GM18868 (cell line): ENCODE results near the gene HINT3.
A peak's percentile ranks its signal among the peaks of the same experiment; 100 is the strongest.
"Not testable (repeated sequence)": the region's sequence is repeated elsewhere in the genome, so short reads cannot be mapped to it uniquely, and the experiment has no call there.

Experiments used
- ATAC-seq: cut with Tn5 transposase; IDR thresholded peaks from one replicate; pipeline ENCODE4 v1.9.1; 2021; ENCODE audit warnings: mild to moderate bottlenecking, moderate library complexity; ENCODE audit not compliant: unreplicated experiment

HINT3 gene

GRCh38 chr6:125994670-125995488 is 38.3 kb downstream of the HINT3 start:
- ATAC-seq, result no peak

- ATAC-seq, result peak; percentile 97
Observed at GRCh38 chr6:125995972-125996580, 39.5 kb downstream of the HINT3 start.

DNA sequence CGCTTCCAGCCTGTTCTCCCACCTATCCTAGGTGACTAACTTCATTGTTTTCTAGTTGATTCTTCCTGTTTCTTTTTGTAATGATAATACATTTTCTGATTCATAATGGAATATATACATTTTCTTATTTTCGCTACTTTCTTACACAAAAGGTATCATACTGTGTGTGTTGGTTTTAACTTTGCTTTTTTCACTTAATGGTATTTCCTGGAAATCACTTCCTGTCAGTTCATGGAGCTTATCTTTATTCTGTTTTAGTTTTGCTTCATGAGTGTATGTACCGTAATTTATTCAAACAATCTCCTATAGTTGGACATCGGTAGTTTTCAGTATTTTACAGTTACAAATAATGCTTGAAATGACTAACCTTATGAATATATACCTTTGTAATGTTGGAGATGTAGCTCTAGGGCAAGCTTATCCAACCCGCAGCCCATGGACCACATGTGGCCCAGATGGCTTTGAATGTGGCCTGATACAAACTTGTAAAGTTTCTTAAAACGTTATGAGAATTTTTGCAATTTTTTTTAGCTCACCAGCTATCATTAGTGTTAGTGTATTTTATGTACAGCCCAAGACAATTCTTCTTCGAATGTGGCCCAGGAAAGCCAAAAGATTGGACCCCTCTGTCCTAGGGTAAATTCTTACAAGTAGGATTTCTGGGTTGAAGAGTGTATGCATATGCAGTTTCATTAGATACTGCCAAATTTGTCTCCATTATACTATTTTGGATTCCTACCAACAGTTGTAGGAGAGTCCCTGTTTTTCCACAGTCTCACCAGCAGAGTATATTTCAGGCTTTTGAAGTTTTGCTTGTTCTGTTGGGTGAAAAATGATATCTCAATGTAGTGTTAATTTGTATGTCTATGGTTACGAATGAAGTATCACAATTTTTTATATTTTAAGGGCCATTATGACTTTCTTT is 46.4 kb downstream of the HINT3 start:
- ATAC-seq, result no peak

- ATAC-seq, result no peak
Observed at GRCh38 chr6:126007800-126008199, 51.2 kb downstream of the HINT3 start.

DNA sequence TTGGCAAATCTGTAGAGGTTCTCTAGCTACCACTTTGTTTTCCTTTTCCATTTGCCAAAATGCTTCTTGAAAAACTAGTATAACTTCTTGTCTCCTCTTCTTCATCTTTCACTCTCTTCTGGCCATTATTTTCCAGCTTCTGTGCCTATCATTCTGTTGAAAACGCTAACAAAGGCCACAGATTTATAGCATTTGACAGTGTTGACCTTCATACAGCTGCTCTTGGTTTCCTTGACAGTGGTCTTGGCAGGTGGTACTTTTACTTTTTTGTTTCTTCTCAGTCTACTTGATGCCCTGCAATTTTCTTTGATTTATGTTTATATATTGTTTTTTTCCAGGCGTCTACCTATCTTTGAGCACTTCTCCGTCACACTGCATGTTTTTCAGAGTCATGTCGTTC is 53.5 kb downstream of the HINT3 start:
- ATAC-seq, result no peak

- ATAC-seq, result no peak
Observed at GRCh38 chr6:126015863-126016262, 59.3 kb downstream of the HINT3 start.

DNA sequence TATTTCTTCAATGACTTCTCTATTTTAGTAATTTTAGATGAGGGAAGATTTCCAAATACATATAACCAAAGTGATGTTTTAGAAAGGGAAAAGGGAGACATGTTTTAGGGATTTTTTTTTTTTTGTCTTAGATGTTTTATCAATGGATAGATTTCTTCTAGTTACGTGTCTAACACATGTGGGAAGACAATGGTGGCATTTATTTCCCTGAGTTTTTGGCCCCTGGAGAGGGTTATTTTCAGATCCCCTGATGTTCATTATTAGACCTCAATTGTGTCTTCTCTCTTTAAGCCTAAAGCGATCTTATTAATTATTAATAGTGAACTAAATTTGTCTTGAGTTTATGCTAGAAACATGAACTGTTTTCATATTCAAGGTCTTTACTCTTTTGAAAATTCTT is 60.0 kb downstream of the HINT3 start:
- no peak for ATAC-seq

DNA sequence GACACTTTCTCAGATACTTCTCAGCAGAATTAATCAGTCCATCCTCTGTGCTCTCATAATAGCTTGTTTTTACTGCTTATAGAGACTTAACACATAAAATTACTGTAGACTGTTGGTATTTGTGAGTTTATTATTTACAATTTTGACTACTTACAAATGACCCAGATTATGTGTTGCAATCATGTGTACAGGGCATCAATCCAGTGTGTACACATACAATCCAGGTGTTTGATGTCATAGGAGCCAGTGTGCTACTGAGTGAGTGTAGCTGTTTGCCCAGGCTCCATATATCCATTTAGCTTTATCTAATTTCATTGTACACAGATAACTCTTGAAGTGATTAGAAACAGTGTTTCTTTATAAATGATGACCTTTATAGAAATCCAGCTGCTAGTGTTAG is 61.1 kb downstream of the HINT3 start:
- ATAC-seq, result no peak

DNA sequence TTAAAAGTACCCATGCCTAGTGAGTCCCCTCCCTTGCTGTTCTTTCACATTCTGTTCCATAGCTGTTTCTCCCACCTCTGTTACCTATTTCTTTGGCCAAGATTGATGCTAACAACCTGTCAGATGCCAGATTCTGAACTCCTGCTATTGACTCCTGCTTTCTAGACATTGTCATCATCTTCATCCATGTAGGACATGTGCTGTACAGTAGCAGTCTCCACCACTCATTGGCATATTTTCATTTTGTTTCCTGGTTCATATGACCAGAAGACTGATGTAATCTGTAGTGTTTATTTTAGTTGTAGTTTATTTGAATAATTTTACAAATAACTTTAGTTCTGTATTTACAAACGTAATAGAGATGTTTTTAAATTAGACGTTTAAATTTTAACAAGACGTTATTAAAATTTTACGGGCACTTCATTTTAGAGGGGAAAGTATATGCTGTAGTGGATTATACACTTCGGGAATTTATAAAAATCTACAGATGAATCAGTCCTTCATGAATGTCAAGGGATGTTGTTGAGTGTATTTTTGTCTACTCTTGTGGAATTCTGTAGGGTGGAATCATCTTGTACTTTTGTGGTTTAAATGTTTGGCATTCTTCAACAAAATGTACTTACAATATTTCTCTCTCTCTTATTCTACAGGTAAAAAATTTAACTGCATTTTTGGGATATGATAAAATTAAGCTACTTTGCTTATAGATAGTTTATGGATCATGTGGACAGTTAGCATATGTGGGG is 63.9 kb downstream of the HINT3 start:
- no peak for ATAC-seq

- ATAC-seq, result not testable (repeated sequence)
Observed at GRCh38 chr6:126023474-126023873, 66.9 kb downstream of the HINT3 start.

DNA sequence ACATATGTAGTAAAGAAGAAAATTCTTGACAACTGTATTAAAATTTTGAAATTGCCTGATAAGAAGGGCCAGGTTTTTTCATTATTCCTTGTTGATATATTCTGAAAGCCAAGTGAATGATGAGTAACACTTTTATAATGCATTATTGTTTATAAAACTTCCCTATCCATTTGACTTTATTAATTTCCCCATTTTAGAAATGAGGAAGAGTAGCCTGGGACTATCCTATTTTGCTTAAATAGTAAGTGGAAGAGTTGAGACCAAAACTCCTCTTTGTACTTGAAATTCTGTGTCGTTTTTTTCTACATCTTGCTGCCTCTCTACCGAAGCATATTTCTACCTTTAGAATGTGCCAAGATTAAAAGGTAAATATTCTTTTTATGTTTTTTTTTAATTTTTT is 69.4 kb downstream of the HINT3 start:
- ATAC-seq, result no peak

DNA sequence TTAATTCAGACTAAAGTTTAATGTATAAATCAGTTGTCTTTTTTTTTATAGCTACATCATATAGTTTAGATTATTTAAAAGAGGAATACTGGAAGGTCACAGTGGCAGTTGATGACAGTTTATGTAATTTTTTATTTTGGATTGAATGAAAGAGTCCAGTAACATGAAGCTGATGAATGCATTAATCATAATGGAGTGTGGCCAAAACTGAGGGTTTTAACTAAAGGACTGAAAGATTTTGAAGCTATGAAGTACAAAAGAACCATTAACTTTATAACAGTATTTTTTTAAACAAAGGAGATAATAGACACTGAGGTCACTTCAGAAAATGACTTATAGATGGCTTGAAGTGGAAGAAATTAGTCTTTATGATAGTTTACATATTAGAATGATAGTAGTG is 71.0 kb downstream of the HINT3 start:
- no peak for ATAC-seq
